HEK293 (cell line): ENCODE data around the gene MGLL.

Experiments used
- CTCF ChIA-PET: fragments of 350-600 bp; formaldehyde crosslinking; extraction: SDS; loops from one replicate; lab custom pipeline; 2021; ENCODE audit warnings: antibody characterized with exemption; lab: Yijun Ruan, JAX
- POLR2A ChIA-PET: fragments of 300-600 bp; formaldehyde crosslinking; extraction: SDS; loops from one replicate; lab custom pipeline; 2020; ENCODE audit warnings: antibody characterized with exemption, inconsistent platforms; lab: Yijun Ruan, JAX
- H3K27ac ChIP-seq: fragments of 200-500 bp; sonication (Bioruptor generic); 2 replicates; pipeline ENCODE4 v1.5.1; 2014; ENCODE audit warnings: low read depth, low read length, control low read depth, inconsistent platforms; ENCODE audit errors: extremely low read depth
- H3K36me3 ChIP-seq, 2 experiments: fragments of 200-500 bp in 1 of 2; sonication (Bioruptor generic) in 1 of 2; 1 replicate in 1 of 2; 2 replicates in 1 of 2; pipeline ENCODE4 v1.5.1; 2014 to 2017; ENCODE audit warnings: inconsistent platforms in 2 of 2, low read length in 2 of 2; ENCODE audit not compliant: control insufficient read depth in 2 of 2, insufficient read depth in 1 of 2
- H3K4me1 ChIP-seq: fragments of 200-500 bp; sonication (Bioruptor generic); 2 replicates; pipeline ENCODE4 v1.5.1; 2014; ENCODE audit warnings: mild to moderate bottlenecking, low read length, inconsistent platforms; ENCODE audit not compliant: control insufficient read depth, insufficient read depth
- H3K4me3 ChIP-seq: 2 replicates; pipeline ENCODE4 v1.5.1; 2011; ENCODE audit warnings: low read depth, mild to moderate bottlenecking, control low read depth, low read length, moderate library complexity
- H3K9me3 ChIP-seq: fragments of 200-500 bp; sonication (Bioruptor generic); 2 replicates; pipeline ENCODE4 v1.5.1; 2014; ENCODE audit warnings: low read depth, low read length, inconsistent platforms; ENCODE audit not compliant: control insufficient read depth, insufficient read depth
- GFI1B ChIP-seq: fragments of 450-650 bp; formaldehyde crosslinking; IDR thresholded peaks from 2 replicates; pipeline ENCODE4 v1.5.1; 2016; ENCODE audit warnings: missing biosample characterization, missing genetic modification characterization
- GLI2 ChIP-seq: fragments of 450-650 bp; formaldehyde crosslinking; IDR thresholded peaks from 2 replicates; pipeline ENCODE4; 2017; ENCODE audit warnings: missing biosample characterization, missing genetic modification characterization, low read depth, borderline replicate concordance
- KLF10 ChIP-seq: fragments of 450-650 bp; IDR thresholded peaks from 2 replicates; pipeline ENCODE4 v1.5.1; 2018; ENCODE audit warnings: missing biosample characterization, mild to moderate bottlenecking, missing genetic modification characterization
- PBX3 ChIP-seq: sonication (generic); formaldehyde crosslinking; IDR thresholded peaks from 2 replicates; pipeline ENCODE4 v1.8.1; 2022; ENCODE audit warnings: mild to moderate bottlenecking, moderate library complexity, missing genetic modification reagents
- SALL2 ChIP-seq: fragments of 450-650 bp; formaldehyde crosslinking; IDR thresholded peaks from 2 replicates; pipeline ENCODE4 v1.5.0; 2017; ENCODE audit warnings: missing biosample characterization, mild to moderate bottlenecking, missing genetic modification characterization, borderline replicate concordance
- SETDB1 ChIP-seq: IDR thresholded peaks from one replicate; pipeline ENCODE4 v1.6.1; 2017; ENCODE audit warnings: mild to moderate bottlenecking, low read length, moderate library complexity, mixed read lengths; ENCODE audit not compliant: insufficient read length
- SP2 ChIP-seq: fragments of 450-650 bp; formaldehyde crosslinking; IDR thresholded peaks from 2 replicates; pipeline ENCODE4 v1.5.1; 2016; ENCODE audit warnings: missing biosample characterization, missing genetic modification characterization
- SP7 ChIP-seq: fragments of 450-650 bp; formaldehyde crosslinking; IDR thresholded peaks from 2 replicates; pipeline ENCODE4 v1.5.1; 2016; ENCODE audit warnings: missing biosample characterization, missing genetic modification characterization
- TSHZ1 ChIP-seq: fragments of 450-650 bp; formaldehyde crosslinking; IDR thresholded peaks from 2 replicates; pipeline ENCODE4 v1.5.1; 2016; ENCODE audit warnings: missing biosample characterization, missing genetic modification characterization, borderline replicate concordance
- ZBTB21 ChIP-seq: fragments of 450-650 bp; formaldehyde crosslinking; IDR thresholded peaks from 2 replicates; pipeline ENCODE4 v1.5.1; 2017; ENCODE audit warnings: missing biosample characterization, missing genetic modification characterization
- ZBTB48 ChIP-seq: fragments of 450-650 bp; formaldehyde crosslinking; IDR thresholded peaks from 2 replicates; pipeline ENCODE4 v1.5.1; 2016; ENCODE audit warnings: missing biosample characterization, missing genetic modification characterization
- ZBTB6 ChIP-seq: fragments of 450-650 bp; formaldehyde crosslinking; IDR thresholded peaks from 2 replicates; pipeline ENCODE4 v1.5.1; 2017; ENCODE audit warnings: missing biosample characterization, missing genetic modification characterization
- ZNF133 ChIP-seq: fragments of 450-650 bp; formaldehyde crosslinking; IDR thresholded peaks from 2 replicates; pipeline ENCODE4 v1.5.1; 2016; ENCODE audit warnings: missing biosample characterization, missing genetic modification characterization
- ZNF157 ChIP-seq: fragments of 450-650 bp; formaldehyde crosslinking; IDR thresholded peaks from 2 replicates; pipeline ENCODE4 v1.5.1; 2016; ENCODE audit warnings: missing biosample characterization, missing genetic modification characterization
- ZNF202 ChIP-seq: fragments of 450-650 bp; formaldehyde crosslinking; IDR thresholded peaks from 2 replicates; pipeline ENCODE4 v1.5.1; 2016; ENCODE audit warnings: missing biosample characterization, missing genetic modification characterization, borderline replicate concordance
- ZNF280C ChIP-seq: fragments of 450-650 bp; formaldehyde crosslinking; IDR thresholded peaks from 2 replicates; pipeline ENCODE4 v1.5.1; 2016; ENCODE audit warnings: missing biosample characterization, missing genetic modification characterization
- ZNF391 ChIP-seq: fragments of 450-650 bp; formaldehyde crosslinking; IDR thresholded peaks from 2 replicates; pipeline ENCODE4 v1.5.1; 2016; ENCODE audit warnings: low read depth, missing biosample characterization, missing genetic modification characterization, borderline replicate concordance
- ZNF398 ChIP-seq: fragments of 450-650 bp; formaldehyde crosslinking; IDR thresholded peaks from 2 replicates; pipeline ENCODE4 v1.5.1; 2017; ENCODE audit warnings: missing biosample characterization, missing genetic modification characterization
- ZNF423 ChIP-seq: fragments of 450-650 bp; formaldehyde crosslinking; IDR thresholded peaks from 2 replicates; pipeline ENCODE4 v1.5.1; 2016; ENCODE audit warnings: missing biosample characterization, missing genetic modification characterization
- ZNF596 ChIP-seq: fragments of 450-650 bp; IDR thresholded peaks from 2 replicates; pipeline ENCODE4 v1.5.0; 2018; ENCODE audit warnings: missing biosample characterization, mild to moderate bottlenecking, missing genetic modification characterization, moderate library complexity
- ZNF610 ChIP-seq: fragments of 450-650 bp; formaldehyde crosslinking; IDR thresholded peaks from 2 replicates; pipeline ENCODE4 v1.5.1; 2016; ENCODE audit warnings: missing biosample characterization, missing genetic modification characterization, borderline replicate concordance
- ZNF624 ChIP-seq: fragments of 450-650 bp; formaldehyde crosslinking; IDR thresholded peaks from 2 replicates; pipeline ENCODE4 v1.5.1; 2017; ENCODE audit warnings: missing biosample characterization, missing genetic modification characterization
- ZNF660 ChIP-seq: fragments of 450-650 bp; IDR thresholded peaks from 2 replicates; pipeline ENCODE4 v1.5.1; 2018; ENCODE audit warnings: missing biosample characterization, mild to moderate bottlenecking, missing genetic modification characterization
- ZNF776 ChIP-seq: fragments of 450-650 bp; formaldehyde crosslinking; IDR thresholded peaks from 2 replicates; pipeline ENCODE4 v1.5.0; 2017; ENCODE audit warnings: missing biosample characterization, missing genetic modification characterization, borderline replicate concordance

The MGLL gene

GRCh38 chr3:127747751-127748521, 74.4 kb downstream of the MGLL start (continued):
- no peak for TF ChIP-seq SETDB1
- TF ChIP-seq ZNF202 = no peak
- no peak for TF ChIP-seq ZNF776
- TF ChIP-seq KLF10 (tag by site-specific recombination) = no peak
- TF ChIP-seq ZBTB48 (tag by site-specific recombination) = no peak
- TF ChIP-seq ZNF280C (tag by site-specific recombination) = no peak
- no peak for TF ChIP-seq ZBTB6 (tag by site-specific recombination)
- no peak for TF ChIP-seq ZNF157 (tag by site-specific recombination)
- TF ChIP-seq ZNF596 (tag by site-specific recombination) = peak; percentile 92
- TF ChIP-seq ZNF624 (tag by site-specific recombination) = no peak
- TF ChIP-seq SP7 = no peak
- peak; percentile 72 for TF ChIP-seq ZNF398 (tag by site-specific recombination)
- no peak for TF ChIP-seq GLI2
- TF ChIP-seq, all 188 proteins: peak for 7

GRCh38 chr3:127747066-127747465, 75.2 kb downstream of the MGLL start:
- ChIA-PET POLR2A (no interaction called here), CTCF (interaction anchor here (1.1 kb wide), 1 partner anchor 51 kb away, joined by 5 read pairs; no protein-coding TSS in a partner anchor)
- no peaks in the 10 kb centered on the region for H3K9me3 ChIP-seq
- H3K4me3 ChIP-seq = no peak overlapping the region
- 0 out of 2 replicates have a peak, but pooled peaks cover 2% of the 10 kb centered on the region for H3K4me1 ChIP-seq
- no peaks in the 10 kb centered on the region for H3K36me3 ChIP-seq
- no peak overlapping the region for H3K27ac ChIP-seq
- no peak for TF ChIP-seq TSHZ1 (tag by site-specific recombination)
- no peak for TF ChIP-seq SALL2 (tag by site-specific recombination)
- TF ChIP-seq ZBTB21 = no peak
- TF ChIP-seq ZNF660 (tag by site-specific recombination) = no peak
- no peak for TF ChIP-seq ZNF610 (tag by site-specific recombination)
- TF ChIP-seq ZNF133 (tag by site-specific recombination) = no peak
- no peak for TF ChIP-seq ZNF391 (tag by site-specific recombination)
- no peak for TF ChIP-seq ZNF423
- TF ChIP-seq PBX3 (CRISPR knock-in tag) = no peak
- TF ChIP-seq GFI1B (tag by site-specific recombination) = no peak
- no peak for TF ChIP-seq SP2
